ENCODE measurements around the gene MTCL1.

DNA sequence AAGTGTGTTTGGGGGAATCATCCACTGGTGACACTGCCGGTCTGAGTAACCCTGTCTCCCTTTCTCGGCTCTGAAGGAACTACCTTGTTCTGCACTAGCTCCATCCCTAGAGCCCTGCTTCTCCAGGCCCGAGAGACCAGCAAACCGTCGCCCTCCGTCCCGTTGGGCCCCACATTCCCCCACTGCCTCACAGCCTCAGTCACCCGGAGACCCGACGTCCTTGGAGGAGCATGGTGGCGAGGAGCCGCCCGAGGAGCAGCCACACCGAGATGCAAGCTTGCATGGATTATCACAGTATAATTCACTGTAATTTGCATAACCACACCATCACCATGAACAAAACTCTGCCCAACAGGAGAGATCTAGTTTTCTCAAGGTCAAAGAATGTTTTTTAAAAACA lies 126.2 kb downstream of the MTCL1 start:
- TF ChIP-seq POLR2A (IDR thresholded peaks at IDR 0.05; ENCODE audit: control extremely low read depth in 1 of 2, low read depth in 2 of 2, low read length in 2 of 2) (no peak), EP300 (IDR thresholded peaks at IDR 0.05; ENCODE audit: borderline replicate concordance in 1 of 2, low read depth in 2 of 2, low read length in 2 of 2) (no peak), SP1 (IDR thresholded peaks at IDR 0.05; ENCODE audit: low read depth, low read length) (no peak)
